ENCODE measurements around the gene NOL12.
"Not testable (repeated sequence)": the region's sequence is repeated elsewhere in the genome, so short reads cannot be mapped to it uniquely, and the experiment has no call there.

Gene NOL12
- long read RNA-seq, donor 1, transcript NOL12-202 (7 exons, 945 nt): major isoform, 14 of 24 reads
- long read RNA-seq, donor 1, partial matches to known transcripts: 6 of 24 reads
- long read RNA-seq, donor 1, other reads (novel, unspliced or antisense): 0 of 24 reads
- long read RNA-seq, donor 2, transcript NOL12-202 (7 exons, 945 nt): major isoform, 10 of 18 reads
- long read RNA-seq, donor 2, partial matches to known transcripts: 6 of 18 reads
- long read RNA-seq, donor 2, other reads (novel, unspliced or antisense): 0 of 18 reads
- long read RNA-seq, donor 3, transcript NOL12-202 (7 exons, 945 nt): major isoform, 5 of 16 reads
- long read RNA-seq, donor 3, partial matches to known transcripts: 5 of 16 reads
- long read RNA-seq, donor 3, other reads (novel, unspliced or antisense): 0 of 16 reads
- long read RNA-seq, donor 4, transcript NOL12-202 (7 exons, 945 nt): major isoform, 9 of 15 reads
- long read RNA-seq, donor 4, transcript NOL12-201 (6 exons, 2,854 nt): minor isoform, 6 of 15 reads
- long read RNA-seq, donor 4, partial matches to known transcripts: 0 of 15 reads
- long read RNA-seq, donor 4, other reads (novel, unspliced or antisense): 0 of 15 reads
- long read RNA-seq, donor 5, transcript NOL12-202 (7 exons, 945 nt): major isoform, 17 of 19 reads
- long read RNA-seq, donor 5, partial matches to known transcripts: 0 of 19 reads
- long read RNA-seq, donor 5, other reads (novel, unspliced or antisense): 0 of 19 reads
- long read RNA-seq, donor 6, transcript NOL12-202 (7 exons, 945 nt): major isoform, 15 of 24 reads
- long read RNA-seq, donor 6, partial matches to known transcripts: 5 of 24 reads
- long read RNA-seq, donor 6, other reads (novel, unspliced or antisense): 0 of 24 reads
- long read RNA-seq, donor 7, transcript NOL12-202 (7 exons, 945 nt): major isoform, 18 of 38 reads
- long read RNA-seq, donor 7, partial matches to known transcripts: 16 of 38 reads
- long read RNA-seq, donor 7, other reads (novel, unspliced or antisense): 0 of 38 reads
- long read RNA-seq, donor 8, transcript NOL12-202 (7 exons, 945 nt): major isoform, 17 of 21 reads
- long read RNA-seq, donor 8, partial matches to known transcripts: 0 of 21 reads
- long read RNA-seq, donor 8, other reads (novel, unspliced or antisense): 0 of 21 reads

GRCh38 chr22:37686002-37686982, at the start of gene NOL12:
Gene NOL12 (plus strand): TSS chr22:37686343. CDS start chr22:37686393, 50 bp downstream.
- peak; percentile 98 for DNase-seq

GRCh38 chr22:37636949-37637273, 49.2 kb upstream of the NOL12 start:
- DNase-seq: no peak

GRCh38 chr22:37638391-37639069, 47.6 kb upstream of the NOL12 start:
- DNase-seq: no peak

- peak; percentile 67 for DNase-seq
Measured at GRCh38 chr22:37639070-37639760, 46.9 kb upstream of the NOL12 start, which contains the start of gene SH3BP1. Gene SH3BP1 (plus strand): TSS chr22:37639669. CDS start chr22:37639788, 119 bp downstream.

- no peak for DNase-seq
Measured at GRCh38 chr22:37639771-37640590, 46.2 kb upstream of the NOL12 start.

- no peak for DNase-seq
Measured at GRCh38 chr22:37640591-37641560, 45.3 kb upstream of the NOL12 start.

- DNase-seq: no peak
Measured at GRCh38 chr22:37641561-37641949, 44.6 kb upstream of the NOL12 start.

GRCh38 chr22:37643225-37643847, 42.8 kb upstream of the NOL12 start:
- DNase-seq: peak; percentile 64

GRCh38 chr22:37647317-37647716, 38.8 kb upstream of the NOL12 start:
- no peak for DNase-seq

GRCh38 chr22:37647928-37648327, 38.2 kb upstream of the NOL12 start:
- no peak for DNase-seq

GRCh38 chr22:37650463-37651136, 35.5 kb upstream of the NOL12 start:
- no peak for DNase-seq

- DNase-seq: no peak
Measured at GRCh38 chr22:37654563-37655251, 31.4 kb upstream of the NOL12 start.

- no peak for DNase-seq
Measured at GRCh38 chr22:37655252-37655563, 30.9 kb upstream of the NOL12 start.

- not testable (repeated sequence) for DNase-seq
Measured at GRCh38 chr22:37656583-37656982, 29.6 kb upstream of the NOL12 start.

GRCh38 chr22:37657590-37658132, 28.5 kb upstream of the NOL12 start:
- no peak for DNase-seq

All from right kidney (tissue), 9 donors.